HCT116 (cell line): ENCODE results near the gene CKS2. TPM values are rescaled to one million over a fixed set of nuclear protein-coding genes. Genes with fewer than 3 reads are reported as not detected.

Experiments
- ATAC-seq: fragments of 200-7000 bp; cut with Tn5 transposase; 2 replicates; pipeline ENCODE4 v1.9.1; 2020; ENCODE audit warnings: mild to moderate bottlenecking, moderate library complexity
- BruUV-seq: library from RNA; stranded (reverse); fragments of 400-500 nt; replicated peaks from 2 replicates; lab custom pipeline; 2021; lab: Mats Ljungman, UMichigan
- CTCF ChIA-PET: fragments of 300-600 bp; sonication (Branson Sonifier 250); formaldehyde crosslinking; loops from one replicate; lab custom pipeline; 2021; ENCODE audit warnings: antibody characterized with exemption; lab: Charles Lee
- POLR2A ChIA-PET: fragments of 300-600, 350-600 bp; sonication (Branson Sonifier 250); formaldehyde crosslinking; loops from one replicate; lab custom pipeline; 2021; ENCODE audit warnings: antibody characterized with exemption; lab: Charles Lee
- RAD21 ChIA-PET, 2 experiments: fragments of 300-600 bp; sonication (Branson Sonifier 250); formaldehyde crosslinking; loops; one replicate each; lab custom pipeline; 2023; ENCODE audit warnings: low total read pairs in 2 of 2; ENCODE audit not compliant: uncharacterized antibody in 2 of 2, unreplicated experiment in 2 of 2, low non-redundant PET in 1 of 2; lab: Charles Lee
- DNase-seq: peaks from one replicate; pipeline ENCODE4 v3.0.0-alpha.2; 2010; ENCODE audit warnings: low read depth, low spot score
- H2AFZ ChIP-seq: fragments of 200-600 bp; shearing (Covaris generic), sonication (generic); 2 replicates; pipeline ENCODE4 v1.6.1; 2017; ENCODE audit warnings: low read depth, mixed run types, mixed read lengths, antibody characterized with exemption, low read length; ENCODE audit not compliant: poor library complexity, severe bottlenecking
- H3K27ac ChIP-seq: 2 replicates; pipeline ENCODE4 v1.5.1; 2012; ENCODE audit warnings: low read depth, low read length
- H3K27me3 ChIP-seq: fragments of 200-600 bp; sonication (generic); 2 replicates; pipeline ENCODE4 v1.6.1; 2016; ENCODE audit warnings: mixed run types, low read length, mixed read lengths; ENCODE audit not compliant: insufficient read depth
- H3K36me3 ChIP-seq, 2 experiments: fragments of 200-500 bp in 1 of 2; fragments of 200-600 bp in 1 of 2; sonication (Bioruptor generic) in 1 of 2; sonication (generic) in 1 of 2; 2 replicates each; pipeline versions ENCODE4 v1.5.1 to v1.6.1; 2014 to 2016; ENCODE audit warnings: low read length in 2 of 2, inconsistent platforms in 1 of 2, mixed read lengths in 1 of 2, mixed run types in 1 of 2; ENCODE audit not compliant: insufficient read depth in 2 of 2, control insufficient read depth in 1 of 2
- H3K4me1 ChIP-seq, 2 experiments: fragments of 200-600 bp in 1 of 2; sonication (generic) in 1 of 2; 2 replicates each; pipeline versions ENCODE4 v1.5.1 to v1.6.1; 2012 to 2017; ENCODE audit warnings: low read length in 2 of 2, inconsistent platforms in 1 of 2, mild to moderate bottlenecking in 1 of 2, mixed read lengths in 1 of 2, mixed run types in 1 of 2, moderate library complexity in 1 of 2; ENCODE audit not compliant: insufficient read depth in 2 of 2, control insufficient read depth in 1 of 2
- H3K4me2 ChIP-seq: fragments of 200-600 bp; sonication (generic); 2 replicates; pipeline ENCODE4 v1.6.1; 2017; ENCODE audit warnings: mixed run types, low read length, mixed read lengths
- H3K4me3 ChIP-seq, 2 experiments: fragments of 200-600 bp in 1 of 2; sonication (generic) in 1 of 2; replicated peaks in 1 of 2; 2 replicates each; pipeline ENCODE4 v1.5.1; 2011 to 2016; ENCODE audit warnings: low read length in 2 of 2, control low read depth in 1 of 2, low read depth in 1 of 2, mild to moderate bottlenecking in 1 of 2, mixed read lengths in 1 of 2, mixed run types in 1 of 2
- H3K79me2 ChIP-seq: fragments of 200-600 bp; sonication (generic); 2 replicates; pipeline ENCODE4 v1.6.1; 2017; ENCODE audit warnings: mild to moderate bottlenecking, mixed run types, low read length, moderate library complexity, mixed read lengths; ENCODE audit not compliant: insufficient read depth
- H3K9ac ChIP-seq: fragments of 200-600 bp; sonication (generic); 2 replicates; pipeline ENCODE4 v1.6.1; 2016; ENCODE audit warnings: low read length, mixed read lengths
- H3K9me2 ChIP-seq: fragments of 200-600 bp; sonication (generic), shearing (Covaris generic); 2 replicates; pipeline ENCODE4 v1.6.1; 2017; ENCODE audit warnings: mixed run types, mild to moderate bottlenecking, moderate library complexity; ENCODE audit not compliant: insufficient read depth
- H3K9me3 ChIP-seq, 2 experiments: fragments of 200-500 bp in 1 of 2; fragments of 200-600 bp in 1 of 2; sonication (Bioruptor generic) in 1 of 2; sonication (generic) in 1 of 2; 2 replicates each; pipeline ENCODE4 v1.6.1; 2014 to 2017; ENCODE audit warnings: low read length in 2 of 2, mixed read lengths in 2 of 2, inconsistent platforms in 1 of 2, low read depth in 1 of 2, mild to moderate bottlenecking in 1 of 2, mixed run types in 1 of 2, moderate library complexity in 1 of 2; ENCODE audit not compliant: control insufficient read depth in 1 of 2, insufficient read depth in 1 of 2
- H4K20me1 ChIP-seq: fragments of 200-600 bp; sonication (generic), shearing (Covaris generic); 2 replicates; pipeline ENCODE4 v1.6.1; 2017; ENCODE audit warnings: mixed run types, mild to moderate bottlenecking, moderate library complexity; ENCODE audit not compliant: insufficient read depth
- ATF3 ChIP-seq: IDR thresholded peaks from 2 replicates; pipeline ENCODE4 v1.6.1; 2012
- CBX3 ChIP-seq: IDR thresholded peaks from 2 replicates; pipeline ENCODE4 v1.6.1; 2012; ENCODE audit warnings: low read depth
- CEBPB ChIP-seq: IDR thresholded peaks from 2 replicates; pipeline ENCODE4 v1.6.1; 2012; ENCODE audit warnings: low read depth
- EGR1 ChIP-seq: IDR thresholded peaks from 2 replicates; pipeline ENCODE4 v1.6.1; 2012; ENCODE audit warnings: low read depth
- EZH2phosphoT487 ChIP-seq: fragments of 200-600 bp; IDR thresholded peaks from 2 replicates; pipeline ENCODE4 v1.6.1; 2018; ENCODE audit warnings: antibody characterized with exemption, borderline replicate concordance
- POLR2AphosphoS5 ChIP-seq: IDR thresholded peaks from 2 replicates; pipeline ENCODE4 v1.6.1; 2011; ENCODE audit warnings: mild to moderate bottlenecking, low read depth, low read length, moderate library complexity
- RAD21 ChIP-seq: IDR thresholded peaks from 2 replicates; pipeline ENCODE4 v1.6.1; 2012; ENCODE audit warnings: low read depth, mild to moderate bottlenecking
- SP1 ChIP-seq: IDR thresholded peaks from 2 replicates; pipeline ENCODE4 v1.6.1; 2012; ENCODE audit warnings: low read depth
- SRF ChIP-seq: IDR thresholded peaks from 2 replicates; pipeline ENCODE4 v1.6.1; 2012; ENCODE audit warnings: low read depth
- TCF7L2 ChIP-seq: IDR thresholded peaks from 2 replicates; pipeline ENCODE4 v1.7.0; 2011; ENCODE audit warnings: borderline replicate concordance, inconsistent platforms; ENCODE audit not compliant: insufficient read depth, insufficient read length; ENCODE audit errors: extremely low read depth
- ZFX ChIP-seq: fragments of 450-650 bp; IDR thresholded peaks from 2 replicates; pipeline ENCODE4 v1.6.1; 2017
- ZNF274 ChIP-seq: fragments of 200-500 bp; sonication (Bioruptor generic); IDR thresholded peaks from 2 replicates; pipeline ENCODE4 v1.6.1; 2014; ENCODE audit warnings: mild to moderate bottlenecking, low read depth, low read length, inconsistent platforms
- intact Hi-C: fragments of 100-400 bp; cut with micrococcal nuclease; formaldehyde crosslinking; loops from 2 replicates; pipeline ENCODE4 v1.10.0; 2022
- total RNA-seq: library from RNA; stranded (reverse); gene quantifications from one replicate; pipeline ENCODE4 v1.2.1, GENCODE V29; 2021; ENCODE audit not compliant: unreplicated experiment
- TF ChIP-seq, protein P1 (sequence below), 3 experiments: fragments of 200-600 bp in 1 of 3; sonication (generic) in 1 of 3; IDR thresholded peaks in 2 of 3; conservative IDR thresholded peaks in 1 of 3; 2 replicates each; pipeline ENCODE4 v1.5.1; 2012 to 2017; ENCODE audit warnings: low read depth in 2 of 3, low read length in 2 of 3, antibody characterized with exemption in 1 of 3, borderline replicate concordance in 1 of 3, control low read depth in 1 of 3, mild to moderate bottlenecking in 1 of 3, mixed read lengths in 1 of 3, mixed run types in 1 of 3, moderate library complexity in 1 of 3; ENCODE audit not compliant: insufficient read depth in 1 of 3
- TF ChIP-seq, protein P2 (sequence below): IDR thresholded peaks from 2 replicates; pipeline ENCODE4 v1.6.1; 2012; ENCODE audit warnings: low read depth
- TF ChIP-seq, protein P3 (sequence below): IDR thresholded peaks from 2 replicates; pipeline ENCODE4 v1.6.1; 2012

The CKS2 gene
- total RNA-seq, 1 experiment from 2014 or later = 242 TPM

DNA sequence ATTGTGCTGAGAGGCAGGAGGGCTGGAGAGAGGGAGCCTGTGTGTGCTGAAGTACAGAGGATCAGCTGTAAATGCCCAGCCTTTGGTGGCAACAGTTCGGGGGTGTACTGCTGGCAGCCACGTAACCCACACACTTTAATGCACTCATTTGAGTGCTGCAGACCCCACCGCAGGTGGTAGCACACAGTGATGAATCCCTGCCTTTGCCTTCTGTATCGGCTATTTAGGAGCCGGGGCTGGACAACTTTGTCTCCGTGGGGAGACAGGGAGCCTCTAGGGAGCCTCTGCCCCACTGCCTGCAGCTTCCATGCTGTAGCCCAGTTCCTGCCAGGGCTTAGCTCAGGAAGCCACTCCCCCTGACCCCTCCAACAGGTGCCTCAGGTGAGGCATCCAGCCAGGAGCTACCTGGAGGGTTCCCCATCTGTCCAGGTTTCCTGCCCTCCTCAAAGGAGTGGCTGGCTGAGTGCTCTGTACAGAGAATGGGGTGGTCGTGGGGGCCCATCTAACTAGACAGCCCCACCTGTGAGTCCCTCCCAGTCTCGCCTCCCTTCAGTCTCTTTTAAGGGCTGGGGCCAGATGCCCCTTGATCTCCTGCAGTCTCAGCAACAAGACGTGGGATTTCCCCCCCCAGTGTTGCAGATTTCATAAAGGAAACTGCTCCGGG is 51.8 kb downstream of the CKS2 start:
- TF ChIP-seq ATF3 = no peak
- TF ChIP-seq EGR1 = no peak
- no peak for TF ChIP-seq RAD21
- no peak for TF ChIP-seq SRF
- TF ChIP-seq TCF7L2 = no peak
- TF ChIP-seq SP1 = no peak
- TF ChIP-seq, protein P1, sequence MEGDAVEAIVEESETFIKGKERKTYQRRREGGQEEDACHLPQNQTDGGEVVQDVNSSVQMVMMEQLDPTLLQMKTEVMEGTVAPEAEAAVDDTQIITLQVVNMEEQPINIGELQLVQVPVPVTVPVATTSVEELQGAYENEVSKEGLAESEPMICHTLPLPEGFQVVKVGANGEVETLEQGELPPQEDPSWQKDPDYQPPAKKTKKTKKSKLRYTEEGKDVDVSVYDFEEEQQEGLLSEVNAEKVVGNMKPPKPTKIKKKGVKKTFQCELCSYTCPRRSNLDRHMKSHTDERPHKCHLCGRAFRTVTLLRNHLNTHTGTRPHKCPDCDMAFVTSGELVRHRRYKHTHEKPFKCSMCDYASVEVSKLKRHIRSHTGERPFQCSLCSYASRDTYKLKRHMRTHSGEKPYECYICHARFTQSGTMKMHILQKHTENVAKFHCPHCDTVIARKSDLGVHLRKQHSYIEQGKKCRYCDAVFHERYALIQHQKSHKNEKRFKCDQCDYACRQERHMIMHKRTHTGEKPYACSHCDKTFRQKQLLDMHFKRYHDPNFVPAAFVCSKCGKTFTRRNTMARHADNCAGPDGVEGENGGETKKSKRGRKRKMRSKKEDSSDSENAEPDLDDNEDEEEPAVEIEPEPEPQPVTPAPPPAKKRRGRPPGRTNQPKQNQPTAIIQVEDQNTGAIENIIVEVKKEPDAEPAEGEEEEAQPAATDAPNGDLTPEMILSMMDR (IDR thresholded peaks at IDR 0.05 in 2 of 3, conservative IDR thresholded peaks at IDR 0.05 in 1 of 3; ENCODE audit: borderline replicate concordance in 1 of 3, insufficient read depth in 1 of 3, low read depth in 2 of 3, low read length in 2 of 3) = no peak
- no peak for TF ChIP-seq ZFX
- no peak for TF ChIP-seq EZH2phosphoT487
- TF ChIP-seq, protein P2, sequence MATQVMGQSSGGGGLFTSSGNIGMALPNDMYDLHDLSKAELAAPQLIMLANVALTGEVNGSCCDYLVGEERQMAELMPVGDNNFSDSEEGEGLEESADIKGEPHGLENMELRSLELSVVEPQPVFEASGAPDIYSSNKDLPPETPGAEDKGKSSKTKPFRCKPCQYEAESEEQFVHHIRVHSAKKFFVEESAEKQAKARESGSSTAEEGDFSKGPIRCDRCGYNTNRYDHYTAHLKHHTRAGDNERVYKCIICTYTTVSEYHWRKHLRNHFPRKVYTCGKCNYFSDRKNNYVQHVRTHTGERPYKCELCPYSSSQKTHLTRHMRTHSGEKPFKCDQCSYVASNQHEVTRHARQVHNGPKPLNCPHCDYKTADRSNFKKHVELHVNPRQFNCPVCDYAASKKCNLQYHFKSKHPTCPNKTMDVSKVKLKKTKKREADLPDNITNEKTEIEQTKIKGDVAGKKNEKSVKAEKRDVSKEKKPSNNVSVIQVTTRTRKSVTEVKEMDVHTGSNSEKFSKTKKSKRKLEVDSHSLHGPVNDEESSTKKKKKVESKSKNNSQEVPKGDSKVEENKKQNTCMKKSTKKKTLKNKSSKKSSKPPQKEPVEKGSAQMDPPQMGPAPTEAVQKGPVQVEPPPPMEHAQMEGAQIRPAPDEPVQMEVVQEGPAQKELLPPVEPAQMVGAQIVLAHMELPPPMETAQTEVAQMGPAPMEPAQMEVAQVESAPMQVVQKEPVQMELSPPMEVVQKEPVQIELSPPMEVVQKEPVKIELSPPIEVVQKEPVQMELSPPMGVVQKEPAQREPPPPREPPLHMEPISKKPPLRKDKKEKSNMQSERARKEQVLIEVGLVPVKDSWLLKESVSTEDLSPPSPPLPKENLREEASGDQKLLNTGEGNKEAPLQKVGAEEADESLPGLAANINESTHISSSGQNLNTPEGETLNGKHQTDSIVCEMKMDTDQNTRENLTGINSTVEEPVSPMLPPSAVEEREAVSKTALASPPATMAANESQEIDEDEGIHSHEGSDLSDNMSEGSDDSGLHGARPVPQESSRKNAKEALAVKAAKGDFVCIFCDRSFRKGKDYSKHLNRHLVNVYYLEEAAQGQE = no peak
- TF ChIP-seq POLR2AphosphoS5 = no peak
- TF ChIP-seq CEBPB = no peak
- TF ChIP-seq CBX3 = no peak
- no peak for TF ChIP-seq ZNF274
- TF ChIP-seq, protein P3, sequence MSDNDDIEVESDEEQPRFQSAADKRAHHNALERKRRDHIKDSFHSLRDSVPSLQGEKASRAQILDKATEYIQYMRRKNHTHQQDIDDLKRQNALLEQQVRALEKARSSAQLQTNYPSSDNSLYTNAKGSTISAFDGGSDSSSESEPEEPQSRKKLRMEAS = no peak
- TF ChIP-seq, all 23 proteins: peak for 0
- no peak for DNase-seq
- Histone ChIP-seq H3K27ac (no peak overlapping the region), H3K79me2 (no peaks in the 10 kb centered on the region), H3K27me3 (no peaks in the 10 kb centered on the region), H4K20me1 (no peaks in the 10 kb centered on the region), H3K9ac (no peak overlapping the region), H2AFZ (no peak overlapping the region), H3K9me3 (no peaks in the 10 kb centered on the region), H3K4me1 (no peaks in the 10 kb centered on the region), H3K4me3 (no peak overlapping the region), H3K9me2 (no peaks in the 10 kb centered on the region), H3K4me2 (no peak overlapping the region), H3K36me3 (peaks cover 13 to 17% of the 10 kb centered on the region in 2 experiments; a peak in 3 of 4 replicates)
- no TSS peak for BruUV-seq
- ChIA-PET POLR2A (no interaction called here), CTCF (no interaction called here), RAD21 (no interaction called here)
- intact Hi-C loops = no loop called here
- no peak for ATAC-seq
